GM12878 (cell line): Measurements from ENCODE around the gene SH2B2. TPM values are rescaled to one million over a fixed set of nuclear protein-coding genes. Genes with fewer than 3 reads are reported as not detected.

Source experiments
- ATAC-seq: fragments of 200-7000 bp; cut with Tn5 transposase; 3 replicates; pipeline ENCODE4 v1.9.1; 2020; ENCODE audit warnings: mild to moderate bottlenecking, moderate library complexity
- BruUV-seq: library from RNA; stranded (reverse); fragments of 400-500 nt; replicated peaks from 2 replicates; lab custom pipeline; 2021; lab: Mats Ljungman, UMichigan
- CTCF ChIA-PET: fragments of 300-600 bp; sonication (Branson Sonifier 250); formaldehyde crosslinking; extraction: SDS; loops from one replicate; lab custom pipeline; 2021; ENCODE audit warnings: inconsistent platforms; lab: Yijun Ruan, JAX
- POLR2A ChIA-PET: fragments of 350-600 bp; formaldehyde crosslinking; extraction: SDS; loops from one replicate; lab custom pipeline; 2021; ENCODE audit warnings: inconsistent platforms; lab: Charles Lee
- RAD21 ChIA-PET: fragments of 300-600 bp; sonication (Branson Sonifier 250); formaldehyde crosslinking; loops from one replicate; lab custom pipeline; 2023; ENCODE audit warnings: antibody characterized with exemption; ENCODE audit not compliant: unreplicated experiment; lab: Charles Lee
- SMC1A ChIA-PET: fragments of 300-600 bp; sonication (Branson Sonifier 250); formaldehyde crosslinking; loops from one replicate; lab custom pipeline; 2023; ENCODE audit not compliant: unreplicated experiment, uncharacterized antibody; lab: Charles Lee
- DNase-seq: peaks from one replicate; pipeline ENCODE4 v3.0.0-alpha.2; 2011; ENCODE audit warnings: low read depth, low spot score
- FAIRE-seq: peaks from 3 replicates; lab custom pipeline; 2011; peaks lifted over from hg19 to GRCh38; lab: Jason Lieb, UNC
- H2AFZ ChIP-seq: 2 replicates; pipeline ENCODE4 v1.6.0; 2011; ENCODE audit warnings: low read depth, low read length, control low read depth; ENCODE audit not compliant: control insufficient read depth
- H3K27ac ChIP-seq: 2 replicates; pipeline ENCODE4 v1.5.1; 2011; ENCODE audit warnings: control low read depth; ENCODE audit not compliant: control insufficient read depth, insufficient read depth
- H3K27me3 ChIP-seq, 2 experiments: replicated peaks in 1 of 2; 2 replicates each; pipeline versions ENCODE4 v1.6.0 to v1.6.1; 2011; ENCODE audit warnings: low read length in 1 of 2; ENCODE audit not compliant: control insufficient read depth in 2 of 2, insufficient read depth in 2 of 2
- H3K36me3 ChIP-seq, 2 experiments: 2 replicates each; pipeline ENCODE4 v1.5.1; 2011; ENCODE audit warnings: low read length in 1 of 2; ENCODE audit not compliant: control insufficient read depth in 2 of 2, insufficient read depth in 2 of 2
- H3K4me1 ChIP-seq: 2 replicates; pipeline ENCODE4 v1.6.1; 2011; ENCODE audit warnings: mild to moderate bottlenecking, low read length, moderate library complexity, mixed read lengths; ENCODE audit not compliant: control insufficient read depth, insufficient read depth
- H3K4me2 ChIP-seq: 2 replicates; pipeline ENCODE4 v1.6.0; 2011; ENCODE audit warnings: control low read depth; ENCODE audit not compliant: control insufficient read depth, insufficient read depth
- H3K4me3 ChIP-seq: fragments of 200-600 bp; sonication (generic); 2 replicates; pipeline ENCODE4 v1.5.1; 2016
- H3K79me2 ChIP-seq: 2 replicates; pipeline ENCODE4 v1.6.0; 2011; ENCODE audit warnings: low read length; ENCODE audit not compliant: control insufficient read depth, insufficient read depth
- H3K9ac ChIP-seq: 2 replicates; pipeline ENCODE4 v1.8.0; 2011; ENCODE audit warnings: low read length, control low read depth, mixed read lengths; ENCODE audit not compliant: control insufficient read depth, insufficient read depth
- H3K9me3 ChIP-seq: replicated peaks from 3 replicates; pipeline ENCODE4 v1.5.1; 2011; ENCODE audit warnings: mild to moderate bottlenecking, low read length; ENCODE audit not compliant: control insufficient read depth, insufficient read depth
- H4K20me1 ChIP-seq: 2 replicates; pipeline ENCODE4 v1.6.0; 2011; ENCODE audit not compliant: control insufficient read depth, insufficient read depth
- BMI1 ChIP-seq: fragments of 450-650 bp; IDR thresholded peaks from 2 replicates; pipeline ENCODE4 v1.6.1; 2016; ENCODE audit warnings: mild to moderate bottlenecking, moderate library complexity, borderline replicate concordance
- CBX3 ChIP-seq: fragments of 200-600 bp; sonication (generic); IDR thresholded peaks from 2 replicates; pipeline ENCODE4 v1.6.1; 2016; ENCODE audit warnings: low read depth, borderline replicate concordance
- HDAC2 ChIP-seq: fragments of 200-600 bp; sonication (generic); IDR thresholded peaks from 2 replicates; pipeline ENCODE4 v1.6.1; 2017
- IRF4 ChIP-seq: IDR thresholded peaks from 2 replicates; pipeline ENCODE4 v1.6.1; 2011; ENCODE audit warnings: low read depth, low read length
- LARP7 ChIP-seq: fragments of 450-650 bp; IDR thresholded peaks from 2 replicates; pipeline ENCODE4 v1.6.1; 2017; ENCODE audit warnings: mild to moderate bottlenecking
- NFYA ChIP-seq: IDR thresholded peaks from 2 replicates; pipeline ENCODE4 v1.6.1; 2011; ENCODE audit warnings: low read depth, mild to moderate bottlenecking, low read length, improper control_type of control experiment, borderline replicate concordance
- NFYB ChIP-seq: IDR thresholded peaks from 2 replicates; pipeline ENCODE4 v1.6.1; 2011; ENCODE audit warnings: low read depth, mild to moderate bottlenecking, low read length, improper control_type of control experiment, moderate library complexity; ENCODE audit not compliant: insufficient read depth
- NR2C1 ChIP-seq: fragments of 450-650 bp; IDR thresholded peaks from 2 replicates; pipeline ENCODE4 v1.6.1; 2017; ENCODE audit warnings: antibody characterized with exemption, mild to moderate bottlenecking, moderate library complexity
- NRF1 ChIP-seq: conservative IDR thresholded peaks from 2 replicates; pipeline ENCODE4 v1.6.1; 2011; ENCODE audit warnings: mild to moderate bottlenecking, low read depth, low read length, improper control_type of control experiment
- PAX5 ChIP-seq: IDR thresholded peaks from 2 replicates; pipeline ENCODE4 v1.6.1; 2011; ENCODE audit warnings: low read depth, low read length, borderline replicate concordance
- PML ChIP-seq: IDR thresholded peaks from 2 replicates; pipeline ENCODE4 v1.6.1; 2012; ENCODE audit warnings: low read length, inconsistent platforms
- POU2F2 ChIP-seq: IDR thresholded peaks from 3 replicates; pipeline ENCODE4 v1.6.1; 2011; ENCODE audit warnings: low read depth, mild to moderate bottlenecking, low read length, borderline replicate concordance
- RAD21 ChIP-seq: IDR thresholded peaks from 2 replicates; pipeline ENCODE4 v1.6.1; 2011; ENCODE audit warnings: mild to moderate bottlenecking, low read depth, low read length, moderate library complexity; ENCODE audit not compliant: insufficient read depth
- RUNX3 ChIP-seq: IDR thresholded peaks from 2 replicates; pipeline ENCODE4 v1.6.1; 2012; ENCODE audit warnings: low read length, inconsistent platforms
- ZZZ3 ChIP-seq: IDR thresholded peaks from 2 replicates; pipeline ENCODE4 v1.6.1; 2011; ENCODE audit warnings: low read depth; ENCODE audit not compliant: control insufficient read depth, insufficient read length
- WGBS: methylation state at CpG from one replicate; pipeline ENCODE4 v1.1.6; 2016; ENCODE audit warnings: low lambda C conversion rate; ENCODE audit not compliant: insufficient replicate concordance, insufficient coverage; ENCODE audit errors: missing lambda C conversion rate; 5-methylcytosine and 5-hydroxymethylcytosine counted together
- in situ Hi-C: fragments of 300-500 bp; cut with MboI; formaldehyde crosslinking; loops from 9 replicates; pipeline ENCODE4 v1.14.3; 2018; ENCODE audit warnings: mixed read lengths
- intact Hi-C: fragments of 100-400 bp; cut with micrococcal nuclease; formaldehyde crosslinking; loops from one replicate; pipeline ENCODE4 v1.14.2; 2022; ENCODE audit not compliant: unreplicated experiment
- polyA plus RNA-seq, 11 experiments: library from polyadenylated mRNA; depleted of rRNA in 4 of 11; unstranded in 6 of 11; stranded (reverse) in 5 of 11; fragments of >200 nt; fragmentation: Nextera tagmentation in 4 of 11; fragmentation: Illumina TruSeq in 1 of 11; extraction: Ambion mirVana in 4 of 11; extraction: Trizol in 1 of 11; gene quantifications; 1 replicate in 1 of 11; 2 replicates in 10 of 11; pipeline versions ENCODE4 v1.2.1 to v1.2.3, GENCODE V29; 2011 to 2016; ENCODE audit warnings: inconsistent platforms in 2 of 11, missing spikeins in 2 of 11, low read depth in 1 of 11
- total RNA-seq, 4 experiments: library from RNA; depleted of rRNA in 3 of 4; stranded (reverse); fragments of >200 nt in 3 of 4; fragmentation: Illumina TruSeq in 1 of 4; extraction: Trizol in 1 of 4; gene quantifications; 2 replicates each; pipeline versions ENCODE4 v1.2.1 to v1.2.3, GENCODE V29; 2013 to 2021
- TF ChIP-seq, protein P1 (sequence below): IDR thresholded peaks from 2 replicates; pipeline ENCODE4 v1.6.1; 2011; ENCODE audit warnings: low read depth, low read length, improper control_type of control experiment, borderline replicate concordance
- TF ChIP-seq, protein P2 (sequence below): fragments of 450-650 bp; IDR thresholded peaks from 2 replicates; pipeline ENCODE4 v1.6.1; 2017; ENCODE audit warnings: borderline replicate concordance
- TF ChIP-seq, protein P3 (sequence below): IDR thresholded peaks from 2 replicates; pipeline ENCODE4 v1.6.1; 2011; ENCODE audit warnings: borderline replicate concordance, low read depth, mild to moderate bottlenecking, moderate library complexity, mixed read lengths, low read length; ENCODE audit not compliant: insufficient read depth; ENCODE audit errors: extremely low read length

Gene SH2B2
- total and polyA plus RNA-seq, 10 of the 15 experiments (the other 5 are each of a cell fraction or from before 2014, with no cell fraction given) = 0.13 to 55.1 (median 7.4) TPM; not detected in 1

DNA sequence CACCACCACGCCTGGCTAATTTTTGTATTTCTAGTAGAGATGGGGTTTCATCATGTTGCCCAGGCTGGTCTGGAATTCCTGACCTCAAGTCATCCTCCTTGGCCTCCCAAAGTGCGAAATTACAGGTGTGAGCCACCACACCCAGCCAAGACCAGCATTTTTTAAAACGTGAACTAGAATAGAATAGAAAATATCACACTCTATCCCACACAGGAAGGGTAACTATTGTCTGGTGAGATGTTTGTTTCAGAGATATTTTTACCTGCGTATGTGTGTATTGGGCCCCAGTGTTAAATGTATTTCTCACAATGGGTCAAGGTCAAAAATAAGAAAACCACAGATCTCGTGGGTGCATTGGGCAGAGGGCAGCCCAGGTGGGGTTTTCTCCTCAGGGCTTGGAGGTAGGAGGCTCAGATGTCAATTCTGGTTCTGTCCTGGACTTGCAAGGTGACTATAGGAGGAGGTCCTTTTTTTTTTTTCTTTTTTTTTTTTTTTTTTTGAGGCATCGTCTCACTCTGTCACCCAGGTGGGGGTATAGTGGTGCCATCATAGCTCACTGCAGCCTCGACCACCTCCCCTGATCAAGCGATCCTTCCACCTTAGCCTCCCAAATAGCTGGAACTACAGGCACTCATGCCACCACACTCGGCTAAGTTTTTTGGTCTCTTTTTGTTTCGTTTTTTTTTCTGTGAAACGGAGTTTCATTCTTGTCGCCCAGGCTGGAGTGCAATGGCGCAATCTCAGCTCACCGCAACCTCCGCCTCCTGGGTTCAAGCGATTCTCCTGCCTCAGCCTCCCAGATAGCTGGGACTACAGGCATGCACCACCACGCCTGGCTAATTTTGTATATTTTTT lies 19.0 kb downstream of the SH2B2 start:
- H3K4me1 ChIP-seq = peaks cover 56% of the 10 kb centered on the region
- H3K27me3 ChIP-seq = no peaks in the 10 kb centered on the region
- peaks cover 15 to 26% of the 10 kb centered on the region in 2 experiments for H3K36me3 ChIP-seq
- ChIA-PET RAD21 (interaction anchor here (0.8 to 7.2 kb wide), 11 partner anchors 10 to 139 kb away, joined by 3 to 121 read pairs (median 7); partner anchors contain the start of genes PRKRIP1 and SH2B2), POLR2A (interaction anchor here (0.6 to 3.4 kb wide), 9 partner anchors 10 to 572 kb away, joined by 3 to 34 read pairs (median 5); partner anchors contain the start of gene SH2B2), SMC1A (interaction anchor here (1.0 to 7.0 kb wide), 4 partner anchors 12 to 30 kb away, joined by 3 to 91 read pairs (median 4); partner anchors contain the start of gene SH2B2), CTCF (interaction anchor here (0.7 to 6.8 kb wide), 3 partner anchors 17 to 136 kb away, joined by 3 to 62 read pairs (median 3); partner anchors contain the start of gene SH2B2)
- BruUV-seq = no TSS peak
- ATAC-seq (peak; percentile 50), DNase-seq (peak; percentile 93), FAIRE-seq (peak; percentile 91)
- no peak overlapping the region for H2AFZ ChIP-seq
- H3K27ac ChIP-seq = peak overlapping the region; percentile 97
- H3K4me3 ChIP-seq = peak overlapping the region; percentile 60
- peaks cover 18% of the 10 kb centered on the region for H3K79me2 ChIP-seq
- in situ Hi-C loops (no loop called here), intact Hi-C loops (no loop called here)
- peaks cover 2% of the 10 kb centered on the region; the same call in 2 of the 3 replicates for H3K9me3 ChIP-seq
- H3K4me2 ChIP-seq = peak overlapping the region; percentile 97
- peak overlapping the region; percentile 76 for H3K9ac ChIP-seq
- no peaks in the 10 kb centered on the region for H4K20me1 ChIP-seq
- 2% methylated on average over 16 of the region's 17 CpGs for WGBS
- no peak for TF ChIP-seq IRF4
- TF ChIP-seq CBX3 = no peak
- no peak for TF ChIP-seq ZZZ3
- TF ChIP-seq, protein P1, sequence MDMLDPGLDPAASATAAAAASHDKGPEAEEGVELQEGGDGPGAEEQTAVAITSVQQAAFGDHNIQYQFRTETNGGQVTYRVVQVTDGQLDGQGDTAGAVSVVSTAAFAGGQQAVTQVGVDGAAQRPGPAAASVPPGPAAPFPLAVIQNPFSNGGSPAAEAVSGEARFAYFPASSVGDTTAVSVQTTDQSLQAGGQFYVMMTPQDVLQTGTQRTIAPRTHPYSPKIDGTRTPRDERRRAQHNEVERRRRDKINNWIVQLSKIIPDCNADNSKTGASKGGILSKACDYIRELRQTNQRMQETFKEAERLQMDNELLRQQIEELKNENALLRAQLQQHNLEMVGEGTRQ = no peak
- TF ChIP-seq, protein P2, sequence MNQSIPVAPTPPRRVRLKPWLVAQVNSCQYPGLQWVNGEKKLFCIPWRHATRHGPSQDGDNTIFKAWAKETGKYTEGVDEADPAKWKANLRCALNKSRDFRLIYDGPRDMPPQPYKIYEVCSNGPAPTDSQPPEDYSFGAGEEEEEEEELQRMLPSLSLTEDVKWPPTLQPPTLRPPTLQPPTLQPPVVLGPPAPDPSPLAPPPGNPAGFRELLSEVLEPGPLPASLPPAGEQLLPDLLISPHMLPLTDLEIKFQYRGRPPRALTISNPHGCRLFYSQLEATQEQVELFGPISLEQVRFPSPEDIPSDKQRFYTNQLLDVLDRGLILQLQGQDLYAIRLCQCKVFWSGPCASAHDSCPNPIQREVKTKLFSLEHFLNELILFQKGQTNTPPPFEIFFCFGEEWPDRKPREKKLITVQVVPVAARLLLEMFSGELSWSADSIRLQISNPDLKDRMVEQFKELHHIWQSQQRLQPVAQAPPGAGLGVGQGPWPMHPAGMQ = no peak
- TF ChIP-seq HDAC2 = no peak
- no peak for TF ChIP-seq NFYA
- TF ChIP-seq NRF1 = no peak
- no peak for TF ChIP-seq NFYB
- TF ChIP-seq PML = peak; percentile 37; the same call in 1 of the 2 replicates
- TF ChIP-seq BMI1 = peak; percentile 50; the same call in 1 of the 2 replicates
- peak; percentile 95 for TF ChIP-seq RUNX3
- TF ChIP-seq NR2C1 = peak; percentile 38; the same call in 1 of the 2 replicates
- TF ChIP-seq LARP7 = no peak
- TF ChIP-seq RAD21 = no peak
- TF ChIP-seq, protein P3, sequence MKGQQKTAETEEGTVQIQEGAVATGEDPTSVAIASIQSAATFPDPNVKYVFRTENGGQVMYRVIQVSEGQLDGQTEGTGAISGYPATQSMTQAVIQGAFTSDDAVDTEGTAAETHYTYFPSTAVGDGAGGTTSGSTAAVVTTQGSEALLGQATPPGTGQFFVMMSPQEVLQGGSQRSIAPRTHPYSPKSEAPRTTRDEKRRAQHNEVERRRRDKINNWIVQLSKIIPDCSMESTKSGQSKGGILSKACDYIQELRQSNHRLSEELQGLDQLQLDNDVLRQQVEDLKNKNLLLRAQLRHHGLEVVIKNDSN = no peak
- peak; percentile 47; the same call in 1 of the 2 replicates for TF ChIP-seq PAX5
- TF ChIP-seq POU2F2 = no peak
